Suppressor macrophage (primary cell): ENCODE results near the gene CELA1.
"Not testable (repeated sequence)": the region's sequence is repeated elsewhere in the genome, so short reads cannot be mapped to it uniquely, and the experiment has no call there.

ENCODE experiments used
- DNase-seq, 4 experiments: peaks; one replicate each; pipeline ENCODE4 v3.0.0-alpha.2; 2020 to 2022

The CELA1 gene

DNA sequence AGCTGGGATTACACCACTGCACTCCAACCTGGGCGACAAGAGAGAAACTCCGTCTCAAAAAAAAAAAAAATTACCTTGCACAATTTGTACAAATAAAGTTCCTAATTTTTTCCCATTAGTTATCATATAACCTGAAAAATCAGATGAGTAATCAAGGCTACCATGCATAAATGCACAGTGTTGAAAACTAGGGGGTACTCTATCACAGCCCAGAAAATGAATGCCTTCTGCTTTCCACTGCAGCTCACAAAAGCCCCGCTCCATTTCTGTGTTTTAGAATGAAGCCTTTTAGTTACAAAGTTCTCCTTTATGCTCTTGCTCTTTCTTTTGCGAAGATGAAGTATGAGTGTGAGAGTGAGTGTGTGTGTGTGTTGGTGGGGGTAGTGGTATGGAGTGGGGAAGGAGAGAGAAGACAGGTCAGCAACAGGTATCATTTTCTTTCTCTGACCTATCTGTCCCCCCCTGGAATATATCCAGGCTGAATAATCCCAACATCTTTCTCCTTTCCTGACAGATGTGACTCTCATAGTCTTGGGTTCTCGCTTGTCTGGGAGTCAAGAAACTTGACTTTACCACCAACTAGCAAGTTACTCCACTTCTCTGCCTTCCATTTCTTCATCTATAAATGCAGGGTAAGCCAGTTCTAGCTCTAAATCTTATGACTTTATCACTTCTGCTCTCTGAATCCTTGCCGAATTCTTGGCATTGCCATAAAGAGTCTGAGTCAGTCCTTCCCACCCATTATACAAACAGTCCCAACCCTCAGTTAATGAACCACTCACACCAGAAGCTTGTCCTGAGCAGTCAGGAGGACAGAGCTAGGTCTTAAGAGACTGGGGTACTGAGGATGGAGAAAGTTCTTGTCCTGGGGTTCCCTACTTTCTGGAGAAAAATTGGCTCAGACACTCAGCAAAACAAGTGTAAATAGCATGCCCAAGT lies 38.6 kb downstream of the CELA1 start:
- peak; percentile 30 to 64 (median 46) for DNase-seq

DNA sequence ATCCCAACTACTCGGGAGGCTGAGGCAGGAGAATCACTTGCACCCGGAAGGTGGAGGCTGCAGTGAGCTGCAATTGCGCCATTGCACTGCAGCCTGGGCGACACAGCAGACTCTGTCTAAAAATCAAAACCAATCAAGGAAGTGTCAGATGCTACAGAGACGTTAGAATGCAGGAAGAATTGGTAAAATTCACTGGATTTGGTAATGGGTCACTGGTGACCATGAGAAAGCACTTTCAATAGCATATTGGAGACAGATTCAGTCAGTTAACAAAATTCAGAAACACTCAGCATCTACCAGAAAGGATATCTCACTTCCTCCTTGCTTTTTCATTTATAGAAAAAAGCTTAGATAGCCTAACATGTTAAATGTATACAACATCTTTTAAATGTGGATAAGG lies 40.0 kb downstream of the CELA1 start:
- DNase-seq: peak in 3 of 4 experiments; percentile 39 to 53 (median 46)

DNA sequence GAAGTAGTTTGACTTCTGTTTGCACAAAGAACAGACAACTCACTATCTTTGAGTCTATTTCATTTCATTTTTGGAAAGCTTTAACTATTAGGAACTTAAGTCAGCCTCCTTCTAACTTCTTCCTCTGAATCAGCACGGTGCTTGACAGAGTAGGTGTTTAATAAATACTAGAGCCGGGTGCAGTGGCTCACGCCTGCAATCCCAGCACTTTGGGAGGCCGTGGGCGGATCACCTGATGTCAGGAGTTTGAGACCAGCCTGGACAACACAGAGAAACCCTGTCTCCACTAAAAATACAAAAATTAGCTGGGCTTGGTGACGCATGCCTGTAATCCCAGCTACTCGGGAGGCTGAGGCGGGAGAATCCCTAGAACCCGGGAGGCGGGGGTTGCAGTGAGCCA lies 45.7 kb downstream of the CELA1 start:
- DNase-seq: peak; percentile 57 to 79 (median 66)

DNA sequence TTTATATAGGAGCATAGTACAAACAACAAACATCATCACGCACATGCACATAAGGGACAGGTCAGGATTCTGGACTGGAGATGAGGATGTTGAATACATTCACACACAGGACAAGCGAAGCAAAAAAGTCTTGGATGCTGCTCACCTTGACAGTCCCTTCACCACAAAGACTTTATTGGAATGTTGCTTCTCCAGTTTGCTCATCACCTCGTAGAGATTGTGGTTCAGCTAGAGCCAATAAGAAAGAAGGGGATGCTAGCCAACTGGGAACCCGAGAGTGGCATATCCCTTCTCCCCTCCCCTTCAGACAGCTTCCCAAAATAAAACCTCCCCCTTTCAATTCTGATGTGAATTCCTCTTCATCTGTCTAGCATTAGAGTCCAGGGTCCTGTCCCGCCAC lies 50.8 kb downstream of the CELA1 start:
- DNase-seq: no peak

DNA sequence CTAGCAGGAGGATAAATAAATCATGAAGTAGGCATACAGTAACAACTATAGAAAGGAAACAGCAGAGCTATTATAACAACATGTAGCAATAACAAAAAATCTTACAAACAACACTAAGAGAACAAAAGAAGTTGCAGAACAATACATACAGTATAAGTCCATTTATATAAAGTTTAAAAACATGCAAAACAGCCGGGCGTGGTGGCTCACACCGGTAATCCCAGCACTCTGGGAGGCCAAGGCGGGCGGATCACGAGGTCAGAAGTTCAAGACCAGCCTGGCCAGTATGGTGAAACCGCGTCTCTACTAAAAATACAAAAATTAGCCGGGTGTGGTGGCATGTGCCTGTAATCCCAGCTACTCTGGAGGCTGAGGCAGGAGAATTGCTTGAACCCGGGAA lies 52.4 kb downstream of the CELA1 start:
- DNase-seq: not testable (repeated sequence)

DNA sequence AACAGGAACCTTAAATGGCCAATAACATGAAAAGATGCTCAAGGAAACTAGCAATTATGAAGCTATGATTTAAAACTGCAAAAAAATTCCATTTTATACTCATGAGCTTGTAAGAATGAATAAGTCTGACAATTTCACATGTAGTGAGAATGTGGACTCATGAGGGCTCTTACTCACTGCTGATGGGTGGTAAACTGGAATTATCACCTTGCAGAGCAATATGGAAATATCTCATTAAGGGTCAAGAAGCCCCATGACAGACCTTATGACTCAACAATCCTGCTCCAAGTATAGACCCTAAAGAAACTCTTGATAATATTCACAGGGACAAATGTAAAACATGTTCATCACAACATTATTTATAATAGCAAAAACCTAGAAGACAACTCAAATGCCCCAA lies 52.8 kb downstream of the CELA1 start:
- peak; percentile 5 to 67 (median 42) for DNase-seq

DNA sequence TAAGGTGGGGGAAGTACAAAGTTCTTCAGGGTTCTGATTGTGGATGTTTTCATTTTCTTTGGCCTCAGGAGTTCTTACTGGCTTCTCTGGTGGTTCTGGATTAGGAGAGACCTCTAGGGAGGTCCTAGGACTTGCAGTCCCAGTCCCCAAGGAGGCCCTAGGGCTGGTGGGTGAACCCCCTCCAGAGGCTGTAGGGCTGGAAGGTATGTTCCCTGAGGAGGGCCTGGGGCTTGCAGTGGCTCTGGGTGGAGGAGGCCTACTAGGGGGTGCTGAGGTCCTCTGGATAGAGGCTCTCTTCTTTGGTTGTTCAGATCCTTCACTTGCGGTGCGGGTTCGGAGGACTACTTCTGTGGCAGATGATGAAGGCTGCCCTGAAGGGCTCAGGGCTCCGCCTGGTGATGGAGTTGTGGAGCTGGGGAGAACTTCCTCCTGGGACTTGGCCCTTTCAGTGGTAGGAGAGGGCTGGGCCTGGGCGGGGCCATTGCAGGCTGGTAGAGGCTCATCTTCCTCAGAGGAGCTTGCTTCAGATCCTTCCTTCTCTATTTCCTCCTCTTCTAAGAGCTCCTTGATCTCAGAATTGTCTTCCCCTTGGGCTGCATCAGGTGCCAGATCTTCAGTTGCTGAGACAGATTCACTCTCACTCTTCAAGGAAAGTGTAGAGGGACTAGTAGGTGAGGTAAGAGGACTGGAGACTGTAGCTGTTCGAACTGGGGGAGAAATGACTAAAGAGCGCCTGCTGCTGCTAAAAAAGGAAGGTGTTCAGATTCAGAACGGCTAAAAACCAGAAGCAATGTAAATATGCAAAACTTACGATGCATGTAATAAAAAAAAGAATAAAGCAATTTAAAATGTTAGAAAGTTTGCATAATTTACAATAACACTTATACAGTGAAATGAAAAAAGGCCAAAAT lies 54.6 kb downstream of the CELA1 start:
- DNase-seq: peak; percentile 84 to 92 (median 90)

DNA sequence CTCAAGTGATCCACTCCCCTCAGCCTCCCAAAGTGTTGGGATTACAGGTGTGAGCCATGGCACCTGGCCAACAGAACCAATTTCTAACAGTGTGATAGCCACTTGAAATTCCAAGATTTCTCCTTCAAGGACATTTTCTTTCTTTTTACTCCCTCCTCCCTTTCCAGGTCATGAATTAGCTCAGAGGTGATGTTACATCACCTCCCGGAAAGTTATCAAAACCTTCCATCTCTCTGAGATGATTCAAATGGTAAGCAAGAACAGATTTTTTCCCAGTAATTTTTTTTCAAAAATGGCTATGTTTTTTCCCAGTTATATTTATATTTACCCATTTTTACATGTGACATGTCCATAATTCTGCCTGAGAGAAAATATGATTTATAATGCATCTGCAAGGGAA lies 60.6 kb downstream of the CELA1 start:
- DNase-seq: no peak

DNA sequence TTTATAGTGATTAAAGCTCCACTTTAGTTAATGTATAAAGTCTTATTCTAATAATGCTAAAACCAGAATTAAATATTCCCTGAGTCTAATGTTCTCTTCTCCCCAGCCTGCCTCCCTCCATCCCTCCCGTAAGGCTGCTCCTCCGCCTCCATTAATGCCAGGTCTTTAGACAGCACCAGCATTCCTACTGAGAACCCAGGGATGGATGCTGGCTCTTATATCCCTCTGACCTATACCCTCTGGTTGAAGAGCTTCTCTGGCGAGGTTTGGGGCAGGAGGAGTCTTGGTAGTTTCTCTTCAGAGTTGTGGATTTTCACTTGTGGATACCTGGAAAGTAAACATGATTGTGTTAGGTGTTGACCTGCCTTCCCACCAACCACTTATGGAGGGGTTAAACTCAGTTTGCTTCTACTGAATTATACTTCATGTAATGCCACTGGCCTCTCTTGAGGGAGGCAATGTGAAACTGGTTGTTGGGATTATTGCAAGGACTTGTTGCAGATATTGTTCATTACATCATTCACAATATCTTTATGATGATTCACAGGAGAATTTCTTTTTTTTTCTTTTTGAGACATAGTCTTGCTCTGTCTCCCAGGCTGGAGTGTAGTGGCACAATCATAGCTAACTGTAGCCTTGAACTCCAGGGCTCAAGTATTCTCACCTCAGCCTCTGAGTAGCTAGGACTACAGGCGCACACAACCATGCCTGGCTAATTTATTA lies 65.1 kb downstream of the CELA1 start:
- DNase-seq: no peak
